MV-4-11 (cell line): ENCODE data around the gene GPR78.

Experiments
- DNase-seq: peaks from one replicate; lab custom pipeline; 2025; lab: John Stamatoyannopoulos, UW

GPR78 gene

GRCh38 chr4:8586671-8587468 is 6.7 kb downstream of the GPR78 start:
- no peak for DNase-seq

GRCh38 chr4:8587469-8588195 is 7.4 kb downstream of the GPR78 start:
- DNase-seq = no peak

- no peak for DNase-seq
Observed at GRCh38 chr4:8588196-8588470, 7.9 kb downstream of the GPR78 start.

- no peak for DNase-seq
Observed at GRCh38 chr4:8589336-8589735, 9.1 kb downstream of the GPR78 start.

- no peak for DNase-seq
Observed at GRCh38 chr4:8589823-8590545, 9.8 kb downstream of the GPR78 start.

GRCh38 chr4:8590546-8590880 is 10.3 kb downstream of the GPR78 start:
- DNase-seq = no peak

GRCh38 chr4:8591114-8591513 is 10.9 kb downstream of the GPR78 start:
- no peak for DNase-seq

GRCh38 chr4:8591626-8592365 is 11.6 kb downstream of the GPR78 start:
- DNase-seq = no peak

GRCh38 chr4:8592366-8593263 is 12.4 kb downstream of the GPR78 start, which contains the start of gene CPZ:
TSS of gene CPZ (plus strand) at chr4:8592765. CDS start at chr4:8592834, 69 bp downstream.
- no peak for DNase-seq

GRCh38 chr4:8593264-8594096 is 13.3 kb downstream of the GPR78 start:
- DNase-seq = no peak

GRCh38 chr4:8594097-8595038 is 14.2 kb downstream of the GPR78 start:
- DNase-seq = peak; percentile 33

- no peak for DNase-seq
Observed at GRCh38 chr4:8595237-8596087, 15.3 kb downstream of the GPR78 start.

- DNase-seq = no peak
Observed at GRCh38 chr4:8596891-8597290, 16.7 kb downstream of the GPR78 start.

GRCh38 chr4:8597319-8597718 is 17.1 kb downstream of the GPR78 start:
- DNase-seq = no peak

GRCh38 chr4:8597791-8598190 is 17.6 kb downstream of the GPR78 start:
- DNase-seq = no peak

GRCh38 chr4:8598391-8599090 is 18.3 kb downstream of the GPR78 start:
- no peak for DNase-seq

- DNase-seq = no peak
Observed at GRCh38 chr4:8599091-8599460, 18.9 kb downstream of the GPR78 start.

- DNase-seq = peak; percentile 89
Observed at GRCh38 chr4:8599657-8600056, 19.5 kb downstream of the GPR78 start.
